OCI-LY3 (cell line): ENCODE data around the gene EVPL.

Experiments used
- H2AFZ ChIP-seq: fragments of 200-600, 300-600 bp; shearing (Covaris generic); 2 replicates; pipeline ENCODE4 v1.6.0; 2014; ENCODE audit warnings: antibody characterized with exemption, low read depth, low read length
- H3K27ac ChIP-seq: fragments of 200-600, 300-600 bp; sonication (generic); 2 replicates; pipeline ENCODE4 v1.5.1; 2014; ENCODE audit warnings: mild to moderate bottlenecking, low read length, moderate library complexity, mixed read lengths
- H3K27me3 ChIP-seq: fragments of 200-600, 300-600 bp; sonication (generic); 2 replicates; pipeline ENCODE4 v1.6.1; 2014; ENCODE audit warnings: low read depth, low read length, mixed read lengths
- H3K36me3 ChIP-seq: fragments of 200-600, 300-600 bp; sonication (generic); replicated peaks from 2 replicates; pipeline ENCODE3; 2014; ENCODE audit warnings: low read depth, low read length, mixed read lengths
- H3K4me1 ChIP-seq: fragments of 300-600, 200-600 bp; sonication (generic); 2 replicates; pipeline ENCODE4 v1.6.1; 2014; ENCODE audit warnings: low read length, mixed read lengths
- H3K4me2 ChIP-seq: fragments of 200-600, 300-600 bp; sonication (generic); 2 replicates; pipeline ENCODE4 v1.6.1; 2014; ENCODE audit warnings: low read length, mixed read lengths
- H3K4me3 ChIP-seq: fragments of 300-600, 200-600 bp; sonication (generic); 2 replicates; pipeline ENCODE4 v1.5.1; 2014; ENCODE audit warnings: antibody characterized with exemption, mild to moderate bottlenecking, low read length, moderate library complexity
- H3K79me2 ChIP-seq: fragments of 300-600, 200-600 bp; shearing (Covaris generic); 2 replicates; pipeline ENCODE4 v1.6.1; 2014; ENCODE audit warnings: mild to moderate bottlenecking, low read length, mixed read lengths
- H3K9ac ChIP-seq: fragments of 300-600, 200-600 bp; shearing (Covaris generic); 2 replicates; pipeline ENCODE4 v1.6.0; 2014; ENCODE audit warnings: mild to moderate bottlenecking, low read length, moderate library complexity
- H3K9me3 ChIP-seq: fragments of 200-600, 300-600 bp; shearing (Covaris generic); 2 replicates; pipeline ENCODE4 v1.6.1; 2014; ENCODE audit warnings: low read length, mixed read lengths; ENCODE audit not compliant: insufficient read depth
- H4K20me1 ChIP-seq: fragments of 200-600, 300-600 bp; sonication (generic); 2 replicates; pipeline ENCODE4 v1.6.1; 2016; ENCODE audit warnings: low read length, mixed read lengths; ENCODE audit not compliant: insufficient read depth
- CTCF ChIP-seq: fragments of 200-600, 300-600 bp; sonication (generic); IDR thresholded peaks from 2 replicates; pipeline ENCODE4 v1.5.1; 2014; ENCODE audit warnings: antibody characterized with exemption, low read length, low read depth
- EZH2phosphoT487 ChIP-seq: fragments of 200-600 bp; shearing (Covaris generic); IDR thresholded peaks from 2 replicates; pipeline ENCODE4 v1.6.1; 2018; ENCODE audit warnings: antibody characterized with exemption, mixed run types, low read depth

Gene EVPL

GRCh38 chr17:76027159-76027839 lies at the start of gene EVPL:
EVPL (minus strand) TSS chr17:76027306; CDS start chr17:76027198, 108 bp downstream.
- H4K20me1 ChIP-seq: no peaks in the 10 kb centered on the region
- H3K36me3 ChIP-seq: no peaks in the 10 kb centered on the region
- no peak within 1 kb of the TSS for H2AFZ ChIP-seq
- TF ChIP-seq CTCF (no peak), EZH2phosphoT487 (no peak)
- no peaks in the 10 kb centered on the region for H3K4me1 ChIP-seq
- no peaks in the 10 kb centered on the region for H3K79me2 ChIP-seq
- no peaks in the 10 kb centered on the region for H3K27me3 ChIP-seq
- no peak within 1 kb of the TSS for H3K4me2 ChIP-seq
- H3K9ac ChIP-seq: no peak within 1 kb of the TSS
- no peak within 1 kb of the TSS for H3K27ac ChIP-seq
- no peak within 1 kb of the TSS for H3K4me3 ChIP-seq
- no peaks in the 10 kb centered on the region for H3K9me3 ChIP-seq

- no peak overlapping the region for H3K4me3 ChIP-seq
- no peaks in the 10 kb centered on the region for H4K20me1 ChIP-seq
- H3K9ac ChIP-seq: no peak overlapping the region
- no peak overlapping the region for H2AFZ ChIP-seq
- H3K4me2 ChIP-seq: no peak overlapping the region
- H3K27ac ChIP-seq: no peak overlapping the region
- TF ChIP-seq CTCF (no peak), EZH2phosphoT487 (no peak)
- peaks cover 2% of the 10 kb centered on the region; the same call in 1 of the 2 replicates for H3K4me1 ChIP-seq
- H3K36me3 ChIP-seq: no peaks in the 10 kb centered on the region
- H3K9me3 ChIP-seq: no peaks in the 10 kb centered on the region
- peaks cover 11% of the 10 kb centered on the region for H3K27me3 ChIP-seq
- H3K79me2 ChIP-seq: peaks cover 18% of the 10 kb centered on the region
Observed at GRCh38 chr17:76076146-76076764, 49.1 kb upstream of the EVPL start.

DNA sequence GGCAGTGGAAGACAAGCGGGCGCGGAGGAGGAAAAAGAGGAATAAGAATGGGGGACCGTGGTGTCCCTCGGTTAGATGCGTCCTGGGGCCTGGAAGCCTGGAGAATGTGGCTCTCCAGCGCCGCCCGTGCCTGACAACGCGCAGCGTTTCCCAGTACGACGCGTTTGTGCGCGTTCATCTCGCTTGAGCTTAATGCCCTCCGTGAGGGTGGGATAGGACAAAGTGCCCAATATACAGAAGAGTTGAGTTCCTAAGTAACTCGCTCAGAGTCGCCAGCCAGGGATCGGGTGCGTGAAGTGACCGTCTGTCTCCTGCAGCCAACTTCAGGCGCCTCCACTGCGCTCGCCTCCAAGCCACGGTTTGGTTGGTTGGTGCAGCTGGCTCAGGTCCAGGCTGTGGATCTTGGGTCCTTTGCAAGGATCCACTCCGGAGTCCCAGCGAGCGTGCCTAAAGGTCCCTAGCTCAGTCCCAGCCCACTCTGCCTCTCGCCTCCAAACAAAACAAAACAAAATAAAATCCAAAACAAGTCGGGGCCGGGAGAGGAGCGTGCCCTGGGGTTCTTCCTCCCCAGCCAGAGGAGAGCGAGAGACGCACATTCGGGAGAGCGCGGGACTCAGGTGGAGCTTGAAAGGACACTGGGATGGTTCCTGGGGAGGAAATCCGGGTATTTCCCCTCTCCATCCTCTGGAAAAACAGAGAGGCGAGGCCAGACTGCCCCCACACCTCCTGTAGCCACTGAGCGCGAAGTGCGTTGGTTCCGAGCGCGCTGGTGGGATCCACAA lies 48.4 kb upstream of the EVPL start:
- Histone ChIP-seq H3K9ac (no peak overlapping the region), H3K79me2 (peaks cover 25% of the 10 kb centered on the region), H3K4me3 (no peak overlapping the region), H3K9me3 (no peaks in the 10 kb centered on the region), H3K27me3 (peaks cover 11% of the 10 kb centered on the region), H3K4me2 (no peak overlapping the region), H3K4me1 (peaks cover 8% of the 10 kb centered on the region; the same call in 1 of the 2 replicates), H3K36me3 (no peaks in the 10 kb centered on the region), H2AFZ (no peak overlapping the region), H3K27ac (no peak overlapping the region), H4K20me1 (no peaks in the 10 kb centered on the region)
- TF ChIP-seq EZH2phosphoT487 (no peak), CTCF (no peak)
